Measurements from ENCODE around the gene RHD. TPM values are rescaled to one million over a fixed set of nuclear protein-coding genes. Genes with fewer than 3 reads are reported as not detected.

Gene RHD
- total RNA-seq, 2 donors from 2014 or later, result not detected

DNA sequence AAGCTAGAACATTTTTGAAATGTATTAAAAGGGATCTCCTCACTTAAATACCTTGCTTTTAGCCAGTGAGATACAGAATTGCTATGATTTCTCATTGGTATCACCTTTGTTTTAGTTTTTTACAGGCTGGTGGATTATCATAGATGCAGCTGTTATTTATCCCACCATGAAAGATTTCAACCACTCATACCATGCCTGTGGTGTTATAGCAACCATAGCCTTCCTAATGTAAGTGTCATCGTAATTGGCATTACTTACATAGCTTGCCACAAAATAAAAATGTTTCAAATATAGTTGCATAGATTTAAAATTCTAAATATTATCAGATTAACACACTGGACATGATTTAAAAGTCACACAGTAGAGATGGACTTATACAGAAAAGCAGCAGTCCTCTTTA, 70.5 kb downstream of the RHD start:
- H3K27ac ChIP-seq, result no peak overlapping the region
- DNase-seq (ENCODE audit: low spot score), result no peak
- ATAC-seq (ENCODE audit: insufficient number of reproducible peaks, low FRiP score, low read depth), result no peak
- no peak overlapping the region for H3K4me3 ChIP-seq
- peaks cover 9% of the 10 kb centered on the region for H3K36me3 ChIP-seq
- no peaks in the 10 kb centered on the region for H3K27me3 ChIP-seq (replicated peaks; ENCODE audit: insufficient read depth)
- H3K4me1 ChIP-seq (ENCODE audit: control insufficient read depth in 1 of 2, low read depth in 2 of 2), result peaks cover 19 to 27% of the 10 kb centered on the region in 2 donors
- TF ChIP-seq, protein P1, sequence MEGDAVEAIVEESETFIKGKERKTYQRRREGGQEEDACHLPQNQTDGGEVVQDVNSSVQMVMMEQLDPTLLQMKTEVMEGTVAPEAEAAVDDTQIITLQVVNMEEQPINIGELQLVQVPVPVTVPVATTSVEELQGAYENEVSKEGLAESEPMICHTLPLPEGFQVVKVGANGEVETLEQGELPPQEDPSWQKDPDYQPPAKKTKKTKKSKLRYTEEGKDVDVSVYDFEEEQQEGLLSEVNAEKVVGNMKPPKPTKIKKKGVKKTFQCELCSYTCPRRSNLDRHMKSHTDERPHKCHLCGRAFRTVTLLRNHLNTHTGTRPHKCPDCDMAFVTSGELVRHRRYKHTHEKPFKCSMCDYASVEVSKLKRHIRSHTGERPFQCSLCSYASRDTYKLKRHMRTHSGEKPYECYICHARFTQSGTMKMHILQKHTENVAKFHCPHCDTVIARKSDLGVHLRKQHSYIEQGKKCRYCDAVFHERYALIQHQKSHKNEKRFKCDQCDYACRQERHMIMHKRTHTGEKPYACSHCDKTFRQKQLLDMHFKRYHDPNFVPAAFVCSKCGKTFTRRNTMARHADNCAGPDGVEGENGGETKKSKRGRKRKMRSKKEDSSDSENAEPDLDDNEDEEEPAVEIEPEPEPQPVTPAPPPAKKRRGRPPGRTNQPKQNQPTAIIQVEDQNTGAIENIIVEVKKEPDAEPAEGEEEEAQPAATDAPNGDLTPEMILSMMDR (IDR thresholded peaks at IDR 0.05), result no peak
- no peaks in the 10 kb centered on the region for H3K9me3 ChIP-seq

DNA sequence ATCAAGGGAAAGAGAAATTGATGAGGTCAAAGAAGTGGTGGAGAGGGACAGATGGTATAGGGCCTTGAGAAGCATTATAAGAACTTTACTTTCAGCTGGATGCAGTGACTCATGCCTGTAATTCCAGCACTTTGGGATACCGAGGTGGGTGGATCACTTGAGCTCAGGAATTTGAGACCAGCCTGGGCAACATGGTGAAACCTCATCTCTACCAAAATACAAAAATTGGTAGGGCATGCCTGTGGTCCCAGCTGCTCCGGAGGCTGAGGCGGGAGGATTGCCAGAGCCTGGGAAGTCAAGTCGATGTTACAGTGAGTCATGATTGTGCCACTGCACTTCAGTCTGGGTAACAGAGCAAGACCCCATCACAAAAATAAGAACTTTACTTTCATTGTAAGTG, 71.6 kb downstream of the RHD start:
- Histone ChIP-seq H3K27me3 (replicated peaks; ENCODE audit: insufficient read depth) (no peaks in the 10 kb centered on the region), H3K36me3 (peaks cover 12% of the 10 kb centered on the region), H3K4me3 (no peak overlapping the region), H3K9me3 (no peaks in the 10 kb centered on the region), H3K27ac (no peak overlapping the region), H3K4me1 (ENCODE audit: control insufficient read depth in 1 of 2, low read depth in 2 of 2) (peaks cover 19 to 27% of the 10 kb centered on the region in 2 donors)
- ATAC-seq (ENCODE audit: insufficient number of reproducible peaks, low FRiP score, low read depth) (no peak), DNase-seq (ENCODE audit: low spot score) (no peak)
- TF ChIP-seq, protein P1 (IDR thresholded peaks at IDR 0.05), result no peak

DNA sequence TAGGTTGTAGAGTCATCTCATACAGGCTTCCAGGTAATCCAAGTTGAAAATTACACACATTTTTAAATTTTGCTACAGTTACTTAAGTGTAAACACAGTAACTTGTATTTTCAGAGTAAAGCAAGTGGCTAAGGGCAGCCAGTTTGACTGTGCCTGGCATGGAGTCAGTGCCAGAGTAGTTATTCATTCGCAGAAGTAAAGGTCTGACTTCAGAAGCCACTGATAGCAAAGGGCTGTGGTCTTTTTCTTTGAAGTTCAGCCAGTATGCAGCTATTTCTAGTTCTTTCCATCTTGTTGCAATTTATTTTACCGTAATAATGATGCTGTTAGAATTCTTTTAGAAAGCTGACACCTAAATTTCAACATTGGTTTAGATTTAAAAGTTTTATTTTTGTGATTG, 75.2 kb downstream of the RHD start:
- no peak overlapping the region for H3K4me3 ChIP-seq
- H3K36me3 ChIP-seq, result peaks cover 13% of the 10 kb centered on the region
- H3K27me3 ChIP-seq (replicated peaks; ENCODE audit: insufficient read depth), result no peaks in the 10 kb centered on the region
- peaks cover 0 to 5% of the 10 kb centered on the region in 2 donors for H3K4me1 ChIP-seq (ENCODE audit: control insufficient read depth in 1 of 2, low read depth in 2 of 2)
- no peak overlapping the region for H3K27ac ChIP-seq
- no peaks in the 10 kb centered on the region for H3K9me3 ChIP-seq
- TF ChIP-seq, protein P1 (IDR thresholded peaks at IDR 0.05), result no peak
- ATAC-seq (ENCODE audit: insufficient number of reproducible peaks, low FRiP score, low read depth) (no peak), DNase-seq (ENCODE audit: low spot score) (no peak)

DNA sequence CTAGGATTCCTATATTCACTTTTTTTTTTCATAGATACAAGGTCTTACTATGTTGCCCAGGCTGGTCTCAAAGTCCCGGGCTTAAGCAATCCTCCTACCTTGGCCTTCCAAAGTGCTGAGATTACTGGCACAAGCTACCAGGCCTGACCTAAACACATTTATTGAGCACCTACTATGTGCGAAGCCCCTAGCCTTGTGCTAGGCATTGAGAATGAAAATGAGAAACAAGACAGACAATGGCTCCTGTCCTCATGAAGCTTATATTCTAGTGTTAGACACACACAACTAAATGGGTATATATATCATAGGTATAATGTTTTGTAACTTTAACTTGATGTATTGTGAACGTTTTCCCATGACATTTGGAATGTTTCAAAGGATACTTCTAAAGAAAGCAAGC, 77.3 kb downstream of the RHD start:
- ATAC-seq (ENCODE audit: insufficient number of reproducible peaks, low FRiP score, low read depth) (no peak), DNase-seq (ENCODE audit: low spot score) (no peak)
- Histone ChIP-seq H3K36me3 (peaks cover 20% of the 10 kb centered on the region), H3K4me1 (ENCODE audit: control insufficient read depth in 1 of 2, low read depth in 2 of 2) (peaks cover 0 to 5% of the 10 kb centered on the region in 2 donors), H3K27ac (no peak overlapping the region), H3K9me3 (no peaks in the 10 kb centered on the region), H3K4me3 (no peak overlapping the region), H3K27me3 (replicated peaks; ENCODE audit: insufficient read depth) (no peaks in the 10 kb centered on the region)
- TF ChIP-seq, protein P1 (IDR thresholded peaks at IDR 0.05), result no peak

DNA sequence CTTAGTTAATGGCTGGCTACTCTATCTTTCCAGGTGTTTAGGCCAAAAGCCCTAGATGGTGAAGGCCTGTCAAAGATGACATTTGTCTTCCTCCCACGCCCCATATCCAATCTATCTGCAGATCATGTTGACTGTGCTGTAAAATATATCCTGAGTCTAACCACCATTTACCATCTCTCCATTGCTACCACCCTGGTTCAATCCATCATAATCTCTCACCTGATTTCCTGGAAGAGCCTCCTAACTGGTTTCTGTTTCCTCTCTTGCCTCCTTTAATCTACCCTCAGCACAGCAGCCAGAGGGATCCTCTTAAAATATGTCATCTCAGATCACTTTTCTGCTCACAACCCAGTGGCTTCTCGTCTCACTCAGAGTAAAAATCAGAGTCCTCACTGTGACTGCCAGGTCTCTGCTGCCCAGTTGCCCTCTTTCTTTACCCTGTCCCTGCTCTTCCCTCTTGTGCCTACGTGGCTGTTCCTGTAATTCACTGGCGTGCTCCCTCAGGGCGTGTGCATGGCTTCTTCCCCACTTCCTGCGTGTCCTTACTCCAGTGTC, 83.6 kb downstream of the RHD start:
- Histone ChIP-seq H3K27ac (no peak overlapping the region), H3K4me3 (no peak overlapping the region), H3K4me1 (ENCODE audit: control insufficient read depth in 1 of 2, low read depth in 2 of 2) (peaks cover 0 to 8% of the 10 kb centered on the region in 2 donors), H3K27me3 (replicated peaks; ENCODE audit: insufficient read depth) (no peaks in the 10 kb centered on the region), H3K36me3 (peaks cover 33% of the 10 kb centered on the region), H3K9me3 (no peaks in the 10 kb centered on the region)
- TF ChIP-seq, protein P1 (IDR thresholded peaks at IDR 0.05), result no peak
- DNase-seq (ENCODE audit: low spot score), result no peak
- no peak for ATAC-seq (ENCODE audit: insufficient number of reproducible peaks, low FRiP score, low read depth)
